ENCODE results near the gene KCNC2. TPM values are rescaled to one million over a fixed set of nuclear protein-coding genes. Genes with fewer than 3 reads are reported as not detected.
A peak's percentile ranks its signal among the peaks of the same experiment; 100 is the strongest.

KCNC2 gene
- total RNA-seq: not detected

- no peak for TF ChIP-seq CTCF (IDR thresholded peaks at IDR 0.05)
- H3K27ac ChIP-seq: no peak within 1 kb of the TSS
- H3K9me3 ChIP-seq: no peaks in the 10 kb centered on the region
- DNase-seq (ENCODE audit: low spot score in 2 of 2): no peak
- H3K27me3 ChIP-seq: peaks cover 6% of the 10 kb centered on the region
- no peaks in the 10 kb centered on the region for H3K36me3 ChIP-seq
- peak within 1 kb of the TSS in 1 of 2 donors; percentile 7 for H3K4me3 ChIP-seq
- no peaks in the 10 kb centered on the region for H3K4me1 ChIP-seq
- intact Hi-C loops (cut with DNase I): no loop called here
These were observed at the start of gene KCNC2 for GRCh38 chr12:75209812-75210138. KCNC2 (minus strand) TSS chr12:75209839.

GRCh38 chr12:75259143-75259542, 49.5 kb upstream of the KCNC2 start:
- intact Hi-C loops (cut with DNase I): no loop called here
- H3K9me3 ChIP-seq: no peaks in the 10 kb centered on the region
- H3K27me3 ChIP-seq: no peaks in the 10 kb centered on the region
- DNase-seq (ENCODE audit: low spot score in 2 of 2): no peak
- H3K27ac ChIP-seq: no peak overlapping the region
- H3K4me3 ChIP-seq: no peak overlapping the region
- H3K4me1 ChIP-seq: no peaks in the 10 kb centered on the region
- no peaks in the 10 kb centered on the region for H3K36me3 ChIP-seq
- TF ChIP-seq CTCF (IDR thresholded peaks at IDR 0.05): no peak

- Histone ChIP-seq H3K4me3 (no peak overlapping the region), H3K9me3 (no peaks in the 10 kb centered on the region), H3K4me1 (no peaks in the 10 kb centered on the region), H3K27ac (no peak overlapping the region), H3K36me3 (no peaks in the 10 kb centered on the region), H3K27me3 (no peaks in the 10 kb centered on the region)
- no peak for TF ChIP-seq CTCF (IDR thresholded peaks at IDR 0.05)
- no peak for DNase-seq (ENCODE audit: low spot score in 2 of 2)
- intact Hi-C loops (cut with DNase I): no loop called here
These were observed 47.9 kb upstream of the KCNC2 start for GRCh38 chr12:75257510-75257909.

- peaks cover 0 to 4% of the 10 kb centered on the region in 2 donors for H3K9me3 ChIP-seq
- H3K27ac ChIP-seq: no peak overlapping the region
- no peaks in the 10 kb centered on the region for H3K4me1 ChIP-seq
- TF ChIP-seq CTCF (IDR thresholded peaks at IDR 0.05): no peak
- H3K27me3 ChIP-seq: no peaks in the 10 kb centered on the region
- intact Hi-C loops (cut with DNase I): no loop called here
- no peak for DNase-seq (ENCODE audit: low spot score in 2 of 2)
- no peak overlapping the region for H3K4me3 ChIP-seq
- H3K36me3 ChIP-seq: no peaks in the 10 kb centered on the region
These were observed 35.5 kb upstream of the KCNC2 start for GRCh38 chr12:75245108-75245507.

GRCh38 chr12:75239987-75240386, 30.3 kb upstream of the KCNC2 start:
- intact Hi-C loops (cut with DNase I): no loop called here
- TF ChIP-seq CTCF (IDR thresholded peaks at IDR 0.05): no peak

GRCh38 chr12:75236206-75236605, 26.6 kb upstream of the KCNC2 start:
- no peak for DNase-seq (ENCODE audit: low spot score in 2 of 2)
- H3K36me3 ChIP-seq: no peaks in the 10 kb centered on the region
- no peak overlapping the region for H3K27ac ChIP-seq
- TF ChIP-seq CTCF (IDR thresholded peaks at IDR 0.05): no peak
- H3K27me3 ChIP-seq: no peaks in the 10 kb centered on the region
- no peak overlapping the region for H3K4me3 ChIP-seq
- no peaks in the 10 kb centered on the region for H3K4me1 ChIP-seq
- intact Hi-C loops (cut with DNase I): no loop called here
- peaks cover 0 to 8% of the 10 kb centered on the region in 2 donors for H3K9me3 ChIP-seq

More at GRCh38 chr12:75239987-75240386, 30.3 kb upstream of the KCNC2 start:
- Histone ChIP-seq H3K36me3 (no peaks in the 10 kb centered on the region), H3K9me3 (peaks cover 0 to 8% of the 10 kb centered on the region in 2 donors), H3K4me3 (no peak overlapping the region), H3K27me3 (no peaks in the 10 kb centered on the region), H3K27ac (no peak overlapping the region), H3K4me1 (no peaks in the 10 kb centered on the region)
- no peak for DNase-seq (ENCODE audit: low spot score in 2 of 2)

Measured in ascending aorta (tissue), 2 donors.